ENCODE measurements around the gene ARID2.

The ARID2 gene

GRCh38 chr12:45933504-45933903, 204.0 kb downstream of the ARID2 start:
- no peak overlapping the region for H3K27ac ChIP-seq (ENCODE audit: low read depth, low read length, poor library complexity, severe bottlenecking)
- H3K4me3 ChIP-seq (ENCODE audit: low read depth, low read length, poor library complexity, severe bottlenecking), result no peak overlapping the region
- no peak overlapping the region for H2AFZ ChIP-seq (ENCODE audit: low read length)
- no peaks in the 10 kb centered on the region for H3K27me3 ChIP-seq (ENCODE audit: insufficient read depth, low read length)
- TF ChIP-seq EZH2 (IDR thresholded peaks at IDR 0.05; ENCODE audit: borderline replicate concordance, low read length) (no peak), CTCF (IDR thresholded peaks at IDR 0.05; ENCODE audit: low read length) (no peak)
- no peaks in the 10 kb centered on the region for H4K20me1 ChIP-seq (ENCODE audit: insufficient read depth, low read length)
- H3K9me2 ChIP-seq (ENCODE audit: low read depth, low read length), result no peaks in the 10 kb centered on the region
- no peak overlapping the region for H3K4me2 ChIP-seq (ENCODE audit: low read length)
- no peak overlapping the region for H3K9ac ChIP-seq (ENCODE audit: low read length)
- H3K79me2 ChIP-seq (ENCODE audit: insufficient read depth, low read length), result no peaks in the 10 kb centered on the region
- no peaks in the 10 kb centered on the region for H3K9me3 ChIP-seq (ENCODE audit: low read length)
- H3F3A ChIP-seq (ENCODE audit: insufficient read depth, low read length), result no peaks in the 10 kb centered on the region
- peaks cover 6% of the 10 kb centered on the region for H3K4me1 ChIP-seq (ENCODE audit: insufficient read depth, low read length, severe bottlenecking)
- H3K36me3 ChIP-seq (ENCODE audit: insufficient read depth, low read length), result peaks cover 53% of the 10 kb centered on the region

GRCh38 chr12:45934956-45935355, 205.4 kb downstream of the ARID2 start:
- Histone ChIP-seq H3F3A (ENCODE audit: insufficient read depth, low read length) (no peaks in the 10 kb centered on the region), H2AFZ (ENCODE audit: low read length) (no peak overlapping the region), H3K27ac (ENCODE audit: low read depth, low read length, poor library complexity, severe bottlenecking) (no peak overlapping the region), H3K4me2 (ENCODE audit: low read length) (no peak overlapping the region), H3K9me2 (ENCODE audit: low read depth, low read length) (no peaks in the 10 kb centered on the region), H3K9me3 (ENCODE audit: low read length) (no peaks in the 10 kb centered on the region), H3K9ac (ENCODE audit: low read length) (no peak overlapping the region), H3K4me3 (ENCODE audit: low read depth, low read length, poor library complexity, severe bottlenecking) (no peak overlapping the region), H3K36me3 (ENCODE audit: insufficient read depth, low read length) (peaks cover 56% of the 10 kb centered on the region), H3K79me2 (ENCODE audit: insufficient read depth, low read length) (no peaks in the 10 kb centered on the region), H3K27me3 (ENCODE audit: insufficient read depth, low read length) (no peaks in the 10 kb centered on the region), H4K20me1 (ENCODE audit: insufficient read depth, low read length) (no peaks in the 10 kb centered on the region), H3K4me1 (ENCODE audit: insufficient read depth, low read length, severe bottlenecking) (peaks cover 6% of the 10 kb centered on the region)
- TF ChIP-seq CTCF (IDR thresholded peaks at IDR 0.05; ENCODE audit: low read length) (no peak), EZH2 (IDR thresholded peaks at IDR 0.05; ENCODE audit: borderline replicate concordance, low read length) (no peak)

- Histone ChIP-seq H4K20me1 (ENCODE audit: insufficient read depth, low read length) (no peaks in the 10 kb centered on the region), H3K79me2 (ENCODE audit: insufficient read depth, low read length) (no peaks in the 10 kb centered on the region), H3K4me3 (ENCODE audit: low read depth, low read length, poor library complexity, severe bottlenecking) (no peak overlapping the region), H3K27ac (ENCODE audit: low read depth, low read length, poor library complexity, severe bottlenecking) (no peak overlapping the region), H3K27me3 (ENCODE audit: insufficient read depth, low read length) (no peaks in the 10 kb centered on the region), H2AFZ (ENCODE audit: low read length) (no peak overlapping the region), H3K9me3 (ENCODE audit: low read length) (no peaks in the 10 kb centered on the region), H3K9ac (ENCODE audit: low read length) (no peak overlapping the region), H3K36me3 (ENCODE audit: insufficient read depth, low read length) (peaks cover 54% of the 10 kb centered on the region), H3K9me2 (ENCODE audit: low read depth, low read length) (no peaks in the 10 kb centered on the region), H3K4me1 (ENCODE audit: insufficient read depth, low read length, severe bottlenecking) (peaks cover 5% of the 10 kb centered on the region), H3F3A (ENCODE audit: insufficient read depth, low read length) (no peaks in the 10 kb centered on the region), H3K4me2 (ENCODE audit: low read length) (no peak overlapping the region)
- TF ChIP-seq EZH2 (IDR thresholded peaks at IDR 0.05; ENCODE audit: borderline replicate concordance, low read length) (no peak), CTCF (IDR thresholded peaks at IDR 0.05; ENCODE audit: low read length) (no peak)
Observed at GRCh38 chr12:45938566-45938965, 209.1 kb downstream of the ARID2 start.

Measured in OCI-LY1 (cell line).